ENCODE data around the gene HTT.
A peak's percentile ranks its signal among the peaks of the same experiment; 100 is the strongest.

HTT gene

DNA sequence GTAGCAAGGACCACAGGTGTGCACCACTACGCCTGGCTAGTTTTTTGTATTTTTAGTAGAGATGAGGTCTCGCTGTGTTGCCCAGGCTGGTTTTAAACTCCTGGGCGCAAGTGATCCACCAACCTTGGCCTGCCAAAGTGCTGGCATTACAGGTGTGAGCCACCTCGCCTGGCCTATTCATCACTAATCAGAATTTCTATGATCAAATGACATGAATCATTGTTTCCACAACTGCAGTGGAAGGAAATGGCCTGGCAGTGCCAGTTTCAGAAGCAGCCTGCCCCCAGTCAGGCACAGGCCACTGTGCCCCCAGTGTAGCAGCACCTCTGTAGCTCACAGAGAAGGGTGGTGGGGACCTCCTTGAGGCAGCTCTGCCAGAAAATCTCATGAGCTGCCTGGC lies 108.5 kb downstream of the HTT start:
- no peak overlapping the region for H3K27ac ChIP-seq
- no peak for TF ChIP-seq CTCF (conservative IDR thresholded peaks at IDR 0.05)

GRCh38 chr4:3184725-3185124 lies 110.2 kb downstream of the HTT start:
- H3K27ac ChIP-seq = no peak overlapping the region
- no peak for TF ChIP-seq CTCF (conservative IDR thresholded peaks at IDR 0.05)

DNA sequence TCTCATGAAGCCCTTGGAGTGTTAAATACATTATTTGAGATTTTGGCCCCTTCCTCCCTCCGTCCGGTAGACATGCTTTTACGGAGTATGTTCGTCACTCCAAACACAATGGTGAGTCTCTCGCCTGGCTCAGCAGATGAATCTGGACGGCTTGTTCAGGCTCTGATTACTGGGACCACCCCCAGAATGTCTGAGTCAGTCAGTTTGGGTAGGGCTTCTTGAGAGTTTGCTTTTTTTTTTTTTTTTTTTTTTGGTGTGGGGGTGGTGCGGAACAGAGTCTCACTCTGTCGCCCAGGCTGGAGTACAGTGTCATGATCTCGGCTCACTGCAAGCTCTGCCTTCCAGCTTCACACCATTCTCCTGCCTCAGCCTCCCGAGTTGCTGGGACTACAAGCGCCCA lies 112.1 kb downstream of the HTT start:
- no peak for TF ChIP-seq CTCF (conservative IDR thresholded peaks at IDR 0.05)
- H3K27ac ChIP-seq = peak overlapping the region; percentile 60; the same call in 1 of the 2 replicates

DNA sequence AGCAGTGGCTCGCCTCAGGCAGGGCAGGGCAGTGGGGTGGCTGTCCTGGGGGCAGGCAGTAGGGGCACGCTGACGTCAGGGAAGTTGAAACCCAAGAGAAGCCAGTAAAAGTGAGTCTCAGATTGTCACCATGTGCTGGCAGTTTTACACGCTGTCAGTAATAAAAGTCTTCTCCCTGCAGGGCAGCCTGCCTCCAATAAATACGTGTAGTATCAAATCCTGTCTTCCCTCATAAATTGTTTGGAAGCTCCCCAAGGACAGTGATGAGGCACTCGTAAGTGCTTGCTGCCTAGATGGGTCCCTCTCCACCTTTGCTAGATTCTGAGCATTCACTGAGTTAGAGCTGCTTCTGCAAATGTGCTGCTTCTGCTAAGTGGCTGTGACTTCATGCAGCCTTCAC lies 113.6 kb downstream of the HTT start:
- peak overlapping the region; percentile 60 for H3K27ac ChIP-seq
- no peak for TF ChIP-seq CTCF (conservative IDR thresholded peaks at IDR 0.05)

GRCh38 chr4:3189459-3189858 lies 115.0 kb downstream of the HTT start:
- H3K27ac ChIP-seq = no peak overlapping the region
- TF ChIP-seq CTCF (conservative IDR thresholded peaks at IDR 0.05) = no peak

GRCh38 chr4:3190549-3190948 lies 116.1 kb downstream of the HTT start:
- no peak overlapping the region for H3K27ac ChIP-seq
- TF ChIP-seq CTCF (conservative IDR thresholded peaks at IDR 0.05) = no peak

DNA sequence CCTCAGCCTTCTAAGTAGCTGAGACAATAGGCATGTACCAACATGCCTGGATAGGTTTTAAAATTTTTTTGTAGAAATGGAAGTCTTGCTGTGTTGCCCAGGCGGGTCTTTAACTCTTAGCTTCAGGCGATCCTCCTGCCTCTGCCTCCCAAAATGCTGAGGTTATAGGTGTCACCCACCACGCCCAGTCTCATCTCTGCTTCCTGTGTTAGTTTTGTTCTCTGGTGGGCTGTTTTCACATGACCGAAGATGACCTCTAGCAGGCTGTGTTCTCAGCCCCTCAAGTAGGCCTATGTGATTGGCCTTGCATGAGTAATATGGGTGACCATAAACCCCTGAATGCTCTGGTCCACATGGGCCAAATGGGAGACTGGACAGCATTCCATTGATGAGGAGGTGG lies 117.7 kb downstream of the HTT start:
- no peak overlapping the region for H3K27ac ChIP-seq
- TF ChIP-seq CTCF (conservative IDR thresholded peaks at IDR 0.05) = no peak

GRCh38 chr4:3192827-3193226 lies 118.3 kb downstream of the HTT start:
- TF ChIP-seq CTCF (conservative IDR thresholded peaks at IDR 0.05) = no peak
- no peak overlapping the region for H3K27ac ChIP-seq
